NCI-H2107 treated with DMSO at 0.1 percent for 48 hours (cell line): ENCODE results near the gene REPS2.

Source experiments
- DNase-seq: peaks from one replicate; lab custom pipeline; 2025; ENCODE audit not compliant: unreplicated experiment; lab: John Stamatoyannopoulos, UW

Gene REPS2

GRCh38 chrX:17078031-17078720 lies 131.7 kb downstream of the REPS2 start:
- DNase-seq, result no peak

DNA sequence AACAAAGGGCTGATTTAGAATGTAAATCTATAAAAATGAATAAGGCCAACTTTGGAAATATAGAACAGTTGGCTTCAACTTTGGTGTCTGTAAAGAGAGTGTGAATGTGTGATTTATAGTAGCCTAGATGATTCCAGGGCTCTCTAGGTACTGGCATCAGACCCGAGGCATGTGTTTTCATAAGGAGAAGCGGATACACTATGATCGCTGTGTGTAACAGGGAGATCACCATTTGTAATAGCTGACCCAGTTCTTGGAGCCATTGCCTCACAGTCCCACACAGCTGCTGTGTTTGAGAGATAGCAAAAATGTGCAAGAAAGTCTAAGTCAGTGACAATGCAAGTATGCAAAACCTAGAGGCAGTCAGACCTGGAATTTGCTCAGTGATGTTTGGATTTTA lies 135.1 kb downstream of the REPS2 start:
- no peak for DNase-seq

DNA sequence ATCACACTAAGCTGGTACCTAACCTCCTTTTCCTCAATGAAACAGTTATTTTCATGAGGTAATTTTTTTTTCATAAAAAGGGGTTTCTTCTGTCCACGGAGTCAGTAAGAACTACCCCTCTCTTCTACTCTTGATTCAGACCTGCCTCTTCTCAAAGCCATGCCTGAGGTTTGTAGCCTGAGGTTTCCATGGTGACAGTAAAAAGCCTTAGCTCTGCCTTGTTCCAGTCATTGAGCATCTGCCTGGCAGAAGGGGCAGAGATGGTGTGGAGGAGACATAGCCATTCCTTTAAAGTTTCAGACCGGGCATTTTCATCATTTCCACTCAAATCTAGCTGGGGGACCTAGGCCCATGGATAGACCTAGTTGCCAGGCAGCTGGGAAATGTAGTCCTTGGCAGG lies 135.5 kb downstream of the REPS2 start:
- DNase-seq, result no peak

- peak; percentile 11 for DNase-seq
Observed at GRCh38 chrX:17082831-17083230, 136.4 kb downstream of the REPS2 start.

- peak; percentile 53 for DNase-seq
Observed at GRCh38 chrX:17086317-17086716, 139.9 kb downstream of the REPS2 start.

DNA sequence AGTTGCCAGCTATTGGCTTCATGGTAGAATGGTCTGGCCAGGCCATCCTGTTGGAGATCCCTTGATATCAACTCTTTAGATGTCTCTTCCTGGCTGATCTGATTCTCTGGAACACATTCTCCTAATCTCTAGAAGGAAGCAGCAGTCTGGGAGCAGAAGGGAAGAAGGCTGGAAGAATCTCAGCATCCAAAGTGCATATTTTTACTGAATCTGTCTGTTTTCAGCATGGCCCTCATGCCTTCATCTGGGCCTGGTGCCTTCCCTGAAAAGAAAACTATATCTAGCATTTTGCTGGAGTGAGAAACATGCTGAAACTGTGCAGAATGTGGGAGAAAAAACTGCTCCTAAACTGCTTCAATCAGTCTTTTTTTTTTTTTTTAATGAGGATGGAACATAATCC lies 148.7 kb downstream of the REPS2 start:
- DNase-seq, result no peak

DNA sequence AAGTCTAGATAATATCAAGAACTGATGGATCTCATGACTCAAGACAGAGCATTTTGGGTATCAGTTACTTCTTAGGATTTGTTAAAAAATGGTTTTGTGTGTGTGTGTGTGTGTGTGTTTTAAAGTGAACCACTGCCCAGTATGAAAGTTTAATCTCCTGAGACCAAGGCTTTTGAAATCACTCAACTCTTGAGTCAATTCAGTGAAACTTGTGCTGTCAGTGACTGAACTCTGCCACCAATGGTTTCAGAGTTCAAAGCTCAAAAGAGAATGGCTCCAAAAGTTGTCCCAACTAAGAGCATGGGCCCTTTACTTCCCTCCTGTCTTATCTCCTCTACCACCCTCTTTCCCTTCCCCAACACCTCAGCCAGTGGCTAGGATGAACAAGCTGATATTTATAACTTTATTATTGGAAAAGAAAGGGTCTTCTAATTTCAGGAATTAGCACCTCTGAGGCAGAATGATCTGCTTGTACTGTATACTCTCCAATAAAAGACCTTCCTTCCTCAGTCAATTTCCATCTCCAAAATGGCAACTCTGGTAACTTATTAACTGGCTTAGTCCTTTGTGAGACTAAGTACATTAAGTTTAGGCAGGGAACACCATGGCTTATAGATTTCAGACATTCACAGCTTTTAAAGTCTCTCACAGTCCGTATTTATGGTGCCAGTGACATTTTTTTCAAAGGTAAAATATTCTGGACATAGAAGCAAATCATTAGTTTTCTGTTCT lies 152.2 kb downstream of the REPS2 start:
- DNase-seq, result no peak

GRCh38 chrX:17104433-17104832 lies 158.0 kb downstream of the REPS2 start:
- DNase-seq, result no peak

DNA sequence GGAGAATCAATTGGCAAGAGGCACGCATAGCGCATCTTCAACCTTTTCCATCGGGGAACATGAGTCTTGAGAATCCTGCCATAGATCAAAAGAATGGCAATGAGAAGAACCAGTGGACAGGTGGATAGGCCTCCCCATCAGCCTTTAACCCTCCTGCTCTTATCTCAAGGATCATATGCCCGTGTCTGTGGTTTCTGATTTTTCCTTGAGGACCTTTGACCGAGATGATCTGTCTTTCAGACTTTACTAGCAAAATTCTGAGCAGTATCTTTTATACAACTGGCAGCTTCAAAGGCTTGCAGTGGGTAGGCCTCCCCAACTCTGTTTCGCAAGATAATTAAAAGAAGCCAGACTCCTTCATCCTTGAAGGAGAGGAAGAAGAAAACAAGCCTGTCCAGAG lies 174.4 kb downstream of the REPS2 start:
- DNase-seq, result no peak

DNA sequence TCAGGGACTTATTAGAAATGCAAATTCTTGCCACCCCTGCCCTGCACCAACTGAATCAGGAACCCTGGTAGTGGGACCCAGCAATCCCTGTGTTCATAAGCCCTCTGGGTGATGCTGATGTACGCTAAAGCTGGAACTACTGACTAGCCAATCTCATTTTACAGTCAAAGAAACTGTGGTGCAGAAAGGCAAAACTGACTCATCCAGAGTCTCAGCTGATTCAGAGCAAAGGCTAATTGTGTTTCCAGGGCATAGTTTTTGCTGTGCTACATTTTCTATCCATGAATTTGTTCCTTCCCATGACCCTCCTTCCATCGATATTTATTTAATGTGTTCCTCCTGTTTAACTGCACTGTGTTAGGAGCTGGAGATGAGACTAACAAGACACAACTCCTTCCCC lies 207.5 kb downstream of the REPS2 start:
- DNase-seq, result no peak

DNA sequence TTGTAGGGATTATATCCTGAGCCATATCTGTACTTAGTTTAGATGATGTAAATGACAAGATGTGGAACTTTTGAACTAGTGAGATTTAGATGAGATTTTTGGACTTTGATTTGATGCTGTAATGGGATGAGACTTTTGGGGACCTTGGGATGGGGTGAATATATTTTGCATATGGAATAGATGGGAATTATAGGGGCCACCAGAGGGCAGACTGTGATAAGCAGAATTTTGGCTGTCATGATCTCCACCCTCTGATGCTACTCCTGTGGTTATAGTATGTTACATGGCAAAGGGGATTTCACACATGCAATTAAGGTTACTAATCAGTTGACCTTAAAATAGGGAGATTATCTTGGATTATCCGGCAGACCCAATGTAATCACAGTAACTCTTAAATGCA lies 214.5 kb downstream of the REPS2 start:
- no peak for DNase-seq

- no peak for DNase-seq
Observed at GRCh38 chrX:17161991-17162390, 215.5 kb downstream of the REPS2 start.

DNA sequence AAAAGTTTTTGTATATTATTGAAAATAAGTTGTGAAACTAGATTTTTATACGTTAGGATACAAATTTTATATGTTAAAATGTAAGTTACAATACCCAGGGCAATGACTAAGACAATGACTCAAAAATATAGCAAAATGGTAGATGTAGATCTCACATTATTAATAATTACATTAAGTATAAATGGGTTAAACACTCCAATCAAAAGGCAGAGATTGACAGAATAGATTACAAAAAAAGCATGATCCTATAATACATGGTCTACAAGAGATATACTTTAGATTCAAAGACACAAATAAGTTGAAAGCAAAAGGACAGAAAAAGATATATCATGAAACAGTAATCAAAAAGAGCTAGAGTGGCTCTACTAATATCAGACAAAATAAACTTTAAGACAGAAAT lies 217.6 kb downstream of the REPS2 start:
- no peak for DNase-seq

DNA sequence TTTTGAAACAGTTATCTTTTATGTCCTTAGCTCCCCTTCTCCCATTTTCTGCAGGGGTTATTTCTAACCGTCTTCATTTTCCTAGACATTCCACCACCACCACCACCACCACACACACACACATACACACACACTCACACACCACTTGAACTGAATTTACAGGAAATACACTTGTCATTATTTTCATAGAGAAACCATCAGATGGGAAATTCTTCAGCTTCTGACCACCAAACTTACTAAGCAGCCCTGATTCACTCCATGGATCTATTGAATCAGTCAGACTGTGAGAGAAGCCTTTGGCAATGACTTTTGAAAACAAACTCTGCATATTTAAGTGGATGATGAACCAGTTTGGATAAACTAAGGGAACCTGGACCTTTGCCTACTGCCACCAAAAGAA lies 218.5 kb downstream of the REPS2 start:
- DNase-seq, result no peak

DNA sequence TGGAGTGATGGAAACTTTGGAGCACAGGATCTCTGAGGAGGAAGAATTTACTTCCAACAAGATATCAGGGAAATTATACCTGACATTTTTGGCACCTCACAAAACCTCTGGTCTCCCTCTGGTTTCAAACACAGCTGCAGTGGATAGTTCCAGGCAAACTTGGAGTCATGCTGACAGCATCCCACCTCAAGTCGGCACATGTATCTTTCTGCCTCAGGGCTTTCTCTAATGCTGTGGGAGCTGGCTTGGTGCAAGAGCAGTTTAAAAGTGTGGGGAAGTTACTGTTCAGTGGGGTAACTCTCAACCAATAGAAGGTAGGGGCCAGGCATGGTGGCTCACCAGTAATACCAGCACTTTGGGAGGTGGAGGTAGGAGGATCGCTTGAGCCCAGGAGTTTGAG lies 221.5 kb downstream of the REPS2 start:
- DNase-seq, result no peak

DNA sequence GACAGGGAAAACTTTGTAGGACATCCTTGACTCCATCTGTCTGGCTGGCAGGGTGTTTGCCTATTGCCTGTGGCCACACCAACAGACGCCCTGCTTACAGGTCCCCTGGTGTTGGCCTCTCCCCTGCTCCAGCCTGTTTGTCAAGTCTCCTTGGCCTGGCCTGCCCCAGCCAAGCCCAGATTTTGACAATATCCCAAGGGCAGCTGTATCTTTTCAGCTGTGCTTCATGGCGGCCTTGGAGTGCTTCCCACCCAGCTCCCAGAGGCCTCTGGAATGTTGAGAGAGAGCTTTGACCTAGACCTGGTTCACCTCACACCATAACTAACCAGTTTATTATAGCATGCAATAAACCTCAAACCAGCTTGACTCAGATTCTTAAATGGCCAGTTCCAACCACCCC lies 224.5 kb downstream of the REPS2 start:
- DNase-seq, result no peak

GRCh38 chrX:17174671-17175070 lies 228.2 kb downstream of the REPS2 start:
- no peak for DNase-seq

DNA sequence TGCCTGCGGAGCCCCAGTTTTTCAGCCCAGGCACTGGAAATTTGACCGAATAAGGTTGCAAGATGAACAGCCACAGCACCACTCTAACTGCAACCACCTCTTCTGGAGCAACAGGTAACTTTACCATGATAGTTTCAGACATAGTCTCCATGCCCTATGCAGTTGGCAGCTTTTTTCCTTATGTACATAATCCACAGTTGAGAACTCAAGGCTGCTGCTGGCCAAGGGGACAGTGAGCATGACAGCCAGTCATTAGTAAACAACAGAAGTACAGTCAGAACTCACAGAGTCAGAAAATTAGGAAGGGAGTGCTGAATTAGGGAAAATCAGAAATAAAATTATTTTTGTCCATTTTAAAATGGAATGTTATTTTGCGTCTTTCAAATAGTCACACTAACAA lies 235.9 kb downstream of the REPS2 start:
- DNase-seq, result no peak

GRCh38 chrX:17183566-17183965 lies 237.1 kb downstream of the REPS2 start:
- DNase-seq, result no peak

- DNase-seq, result no peak
Observed at GRCh38 chrX:17185431-17185830, 239.0 kb downstream of the REPS2 start.

DNA sequence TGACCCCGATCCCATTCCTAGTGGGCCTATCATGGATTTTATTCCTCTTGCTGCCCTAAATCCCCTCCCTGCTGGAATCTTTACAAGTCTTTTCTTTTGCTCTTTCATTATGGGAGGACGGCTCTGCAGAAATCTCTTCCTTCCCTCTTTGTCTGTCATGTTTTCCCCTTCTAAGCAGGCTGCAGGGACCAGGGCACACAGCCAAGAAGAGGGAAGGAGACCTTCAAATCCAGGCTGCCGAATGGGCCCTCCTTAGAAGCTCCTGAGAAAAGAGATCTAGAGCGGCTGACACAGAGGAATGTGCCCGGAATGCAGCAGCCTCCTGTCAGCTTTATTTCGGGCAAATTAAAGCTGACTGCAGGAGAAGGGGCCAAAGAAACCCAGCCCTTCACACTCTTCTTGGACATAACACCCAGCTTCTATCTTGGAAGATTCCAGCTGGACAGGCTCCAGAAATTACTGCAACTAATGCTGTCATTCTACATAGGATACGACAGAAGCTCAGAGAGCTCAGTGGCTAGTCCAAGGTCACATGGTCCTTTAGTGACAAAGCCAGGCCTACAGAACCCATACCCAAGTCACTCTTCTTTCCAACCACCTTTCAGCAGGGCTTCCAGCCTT lies 240.8 kb downstream of the REPS2 start:
- DNase-seq, result no peak

- no peak for DNase-seq
Observed at GRCh38 chrX:17192106-17192505, 245.6 kb downstream of the REPS2 start.
